Keratinocyte (primary cell): ENCODE data around the gene PARD3.

Source experiments
- CTCF ChIP-seq, 3 experiments: IDR thresholded peaks in 1 of 3; conservative IDR thresholded peaks in 1 of 3; optimal IDR thresholded peaks in 1 of 3; 2 replicates in 2 of 3; 3 replicates in 1 of 3; pipeline versions ENCODE3 to v1.5.1; 2011; ENCODE audit warnings: low read length in 3 of 3, mild to moderate bottlenecking in 3 of 3, moderate library complexity in 2 of 3, control low read depth in 1 of 3, inconsistent platforms in 1 of 3; ENCODE audit not compliant: insufficient read depth in 2 of 3; ENCODE audit errors: extremely low read depth in 1 of 3
- EZH2 ChIP-seq: IDR thresholded peaks from one replicate; pipeline ENCODE4 v1.6.1; 2012; ENCODE audit warnings: inconsistent platforms, mild to moderate bottlenecking, low read length, moderate library complexity

GRCh38 chr10:34727595-34728033, 87.5 kb downstream of the PARD3 start:
- TF ChIP-seq CTCF (optimal IDR thresholded peaks at IDR 0.05 in 1 of 3, IDR thresholded peaks at IDR 0.05 in 1 of 3, conservative IDR thresholded peaks at IDR 0.05 in 1 of 3; ENCODE audit: extremely low read depth in 1 of 3, insufficient read depth in 2 of 3, low read length in 3 of 3) (no peak), EZH2 (no peak)
